SHP77 treated with DMSO at 0.1 percent for 48 hours (cell line): ENCODE data around the gene ASPG.

Experiments
- DNase-seq: peaks from one replicate; lab custom pipeline; 2025; lab: John Stamatoyannopoulos, UW

Gene ASPG

DNA sequence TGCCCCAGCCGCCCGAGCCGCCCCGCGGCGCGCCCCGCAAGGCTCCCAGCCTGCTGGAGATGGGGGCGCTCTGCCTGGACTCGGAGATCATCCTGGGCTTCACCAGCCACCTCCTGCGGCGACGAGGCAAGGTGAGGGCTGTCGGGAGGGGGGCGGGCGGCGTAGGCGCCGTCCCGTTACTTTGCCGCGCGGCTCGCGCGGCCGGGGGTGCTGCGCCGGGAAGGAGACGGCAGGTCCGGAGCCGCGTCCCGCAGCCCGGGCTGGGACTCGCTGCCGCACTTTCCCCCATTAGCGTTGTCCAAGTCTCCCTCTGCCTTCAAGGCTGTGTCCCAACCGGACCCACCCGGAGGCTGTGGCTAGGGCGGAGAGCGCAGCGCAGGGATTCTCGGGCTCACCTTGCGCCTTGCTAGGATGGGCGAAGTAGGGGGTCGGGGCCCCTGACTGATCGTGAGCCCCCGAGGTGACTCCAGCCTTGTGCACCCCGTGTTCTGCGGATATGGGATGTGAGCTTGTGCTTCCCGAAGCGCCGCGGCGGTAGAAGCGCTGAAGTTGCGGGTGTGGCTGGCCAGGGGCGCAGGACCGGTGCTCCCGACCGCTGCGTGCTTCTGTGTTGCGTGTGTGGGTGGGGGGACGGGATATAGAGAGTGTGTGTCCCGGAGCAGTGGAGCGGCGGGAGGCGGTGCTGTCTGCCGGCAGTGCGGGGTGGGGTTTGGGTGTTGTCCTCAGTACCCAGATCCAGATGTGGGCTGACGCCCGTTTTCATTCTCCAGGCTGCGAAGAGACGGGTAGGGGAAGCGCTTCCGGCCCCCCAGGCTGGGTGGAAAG is 51.2 kb downstream of the ASPG start:
- DNase-seq, result no peak

DNA sequence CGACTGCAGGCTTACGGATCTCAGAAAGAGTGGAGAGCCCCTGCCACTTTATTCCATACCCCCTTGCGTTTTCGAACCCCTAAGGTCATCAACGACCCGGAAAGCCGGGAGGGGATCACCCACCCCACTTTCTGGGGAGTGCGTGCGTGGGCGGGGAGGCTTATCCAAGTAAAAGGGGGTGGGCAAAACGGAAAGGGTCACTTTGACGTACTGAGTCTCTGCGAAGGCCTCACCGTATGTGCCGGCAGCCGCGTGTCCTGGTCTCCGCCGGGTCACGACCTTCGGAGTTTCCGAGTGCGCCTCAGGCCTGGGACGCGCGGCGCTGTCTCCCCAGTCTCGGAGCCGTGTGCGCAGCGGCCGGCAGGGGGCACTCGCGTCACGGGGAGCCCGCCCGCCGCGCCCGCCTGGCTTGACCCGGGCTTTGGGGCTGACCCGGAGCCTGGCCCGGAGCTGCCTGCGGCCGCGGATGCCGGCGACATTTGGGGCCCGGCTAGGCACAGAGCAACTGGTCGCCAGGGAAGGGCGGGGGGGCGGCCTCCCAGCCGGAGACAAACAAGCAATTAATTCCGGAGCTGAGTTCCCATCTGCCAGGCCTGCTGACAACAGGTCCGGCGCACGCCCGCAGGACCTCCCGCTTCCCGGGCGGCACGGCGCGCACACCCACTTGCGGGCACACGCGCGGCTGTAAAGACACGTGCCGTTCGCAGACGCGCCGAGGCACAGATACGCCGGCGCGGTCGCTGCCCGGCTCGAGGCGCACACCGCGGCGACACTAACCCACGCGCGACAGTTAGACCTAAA is 52.0 kb downstream of the ASPG start:
- peak; percentile 26 for DNase-seq

DNA sequence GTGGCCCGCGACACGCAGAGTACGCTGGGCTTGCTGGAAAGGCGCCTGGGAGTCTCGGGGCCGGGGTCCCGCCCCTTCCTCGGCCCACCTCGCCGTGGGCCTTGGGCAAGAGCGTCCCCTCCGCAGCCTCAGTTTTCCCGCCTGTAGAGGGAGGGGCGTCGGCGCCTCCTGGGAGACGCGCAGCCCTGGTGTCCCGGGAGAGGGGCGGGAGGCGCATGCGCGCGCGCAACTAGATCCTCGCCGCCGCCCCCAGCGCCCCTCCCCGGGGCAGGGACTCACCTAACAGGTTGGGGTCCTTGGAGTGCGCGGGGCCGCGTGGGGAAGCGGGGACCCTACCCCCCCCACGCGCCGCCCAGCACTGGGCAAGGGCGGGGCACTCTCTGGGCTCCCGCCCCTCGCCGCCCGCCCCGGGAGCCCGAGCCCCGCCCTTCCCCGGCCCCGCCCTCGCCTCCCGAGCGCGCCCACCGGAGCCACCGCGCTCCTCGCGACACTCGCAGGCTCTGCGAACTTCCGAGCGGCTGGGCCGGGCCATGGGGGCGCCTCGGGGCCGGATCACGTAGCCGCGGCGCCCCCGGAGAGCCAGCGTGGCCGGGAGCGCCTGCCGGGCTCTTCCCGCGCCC is 52.7 kb downstream of the ASPG start, which contains the start of gene KIF26A:
Gene KIF26A (plus strand): TSS at position 490 of the 620 bp plus-strand sequence. CDS start 136 bp downstream, outside the sequence.
- peak; percentile 7 for DNase-seq

DNA sequence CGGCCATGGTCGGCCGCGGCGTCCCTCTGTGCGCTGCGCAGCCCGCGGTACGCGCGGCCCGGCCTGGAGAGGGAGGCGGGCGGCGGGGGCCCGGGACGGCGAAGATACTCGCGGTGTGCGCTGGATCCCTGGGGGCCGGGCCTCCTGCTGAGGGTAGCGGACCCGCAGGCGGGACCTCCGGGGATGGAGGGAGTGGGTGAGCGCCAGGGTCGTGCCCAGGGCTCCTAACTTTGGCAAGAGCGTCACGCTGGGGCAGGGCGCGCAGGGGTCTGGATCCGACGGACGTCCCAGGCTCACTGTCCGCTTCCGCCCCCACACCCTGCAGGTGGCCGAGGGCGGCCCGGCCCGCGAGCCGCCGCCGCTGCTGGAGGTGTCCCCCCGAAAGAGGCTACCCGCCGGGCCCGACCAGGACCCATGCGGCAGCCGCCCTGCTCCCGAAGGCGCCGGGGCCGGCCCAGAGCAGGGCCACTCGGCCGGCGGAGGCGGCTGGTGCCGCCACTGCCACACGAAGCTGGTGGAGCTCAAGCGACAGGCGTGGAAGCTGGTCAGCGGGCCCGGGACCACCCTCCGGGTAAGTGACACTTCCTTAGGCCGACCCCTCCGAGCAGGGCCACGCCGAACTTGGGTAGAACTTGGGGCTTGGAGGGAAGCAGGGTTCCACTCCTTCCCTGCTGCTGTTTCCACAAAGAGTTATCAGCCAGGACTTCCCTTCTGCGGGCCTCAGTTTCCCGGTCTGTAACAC is 53.4 kb downstream of the ASPG start:
- DNase-seq, result no peak

DNA sequence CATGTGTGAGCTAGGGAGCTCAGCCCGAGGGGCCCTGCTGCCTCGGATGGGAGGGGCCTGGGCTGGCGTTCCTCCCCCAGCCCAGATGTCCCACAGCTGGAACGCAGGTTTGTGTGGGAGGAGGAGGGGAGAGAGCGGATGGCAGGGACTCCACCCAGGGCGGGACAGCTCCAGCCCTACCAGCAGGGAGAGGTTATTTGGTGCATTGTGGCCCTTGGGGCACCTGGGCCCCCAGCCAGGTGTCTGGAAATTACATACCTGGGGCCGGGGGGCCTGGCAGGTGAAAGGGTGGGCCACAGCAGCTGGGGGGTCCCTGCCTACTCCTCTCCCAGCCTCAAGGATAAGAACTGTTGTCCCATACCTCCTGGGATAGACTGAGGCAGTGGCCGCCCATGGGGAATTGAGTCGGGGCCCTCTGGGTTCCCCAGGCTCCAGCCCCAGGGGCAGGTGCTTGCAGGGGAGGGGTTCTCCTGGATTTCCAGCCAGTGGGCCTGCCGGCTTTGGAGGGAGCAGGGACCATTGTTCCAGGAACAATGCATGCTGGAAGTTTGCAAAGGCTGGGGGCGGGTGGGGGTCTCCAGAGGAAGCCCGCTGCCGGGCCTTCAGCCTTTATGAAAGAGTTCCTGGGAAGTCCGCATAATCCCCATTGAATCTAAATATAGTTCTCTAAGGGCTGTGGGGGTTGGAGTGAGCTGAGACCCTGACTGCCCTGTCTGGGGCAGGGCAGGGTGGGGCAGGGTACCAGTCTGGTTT is 54.1 kb downstream of the ASPG start:
- DNase-seq, result no peak

DNA sequence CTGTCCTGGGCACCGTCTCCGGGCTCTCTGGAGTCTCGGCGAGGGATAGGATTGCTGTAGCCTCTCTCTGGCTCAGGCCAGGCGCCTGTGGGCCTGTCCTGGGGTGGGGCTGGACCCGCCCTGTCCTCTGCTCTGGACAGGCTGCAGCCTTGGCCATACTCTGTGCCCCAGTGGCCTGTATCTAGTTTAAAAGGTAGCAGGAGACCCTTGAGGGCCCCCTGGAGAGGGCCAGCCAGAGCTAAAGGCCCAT is 54.6 kb downstream of the ASPG start:
- DNase-seq, result no peak

DNA sequence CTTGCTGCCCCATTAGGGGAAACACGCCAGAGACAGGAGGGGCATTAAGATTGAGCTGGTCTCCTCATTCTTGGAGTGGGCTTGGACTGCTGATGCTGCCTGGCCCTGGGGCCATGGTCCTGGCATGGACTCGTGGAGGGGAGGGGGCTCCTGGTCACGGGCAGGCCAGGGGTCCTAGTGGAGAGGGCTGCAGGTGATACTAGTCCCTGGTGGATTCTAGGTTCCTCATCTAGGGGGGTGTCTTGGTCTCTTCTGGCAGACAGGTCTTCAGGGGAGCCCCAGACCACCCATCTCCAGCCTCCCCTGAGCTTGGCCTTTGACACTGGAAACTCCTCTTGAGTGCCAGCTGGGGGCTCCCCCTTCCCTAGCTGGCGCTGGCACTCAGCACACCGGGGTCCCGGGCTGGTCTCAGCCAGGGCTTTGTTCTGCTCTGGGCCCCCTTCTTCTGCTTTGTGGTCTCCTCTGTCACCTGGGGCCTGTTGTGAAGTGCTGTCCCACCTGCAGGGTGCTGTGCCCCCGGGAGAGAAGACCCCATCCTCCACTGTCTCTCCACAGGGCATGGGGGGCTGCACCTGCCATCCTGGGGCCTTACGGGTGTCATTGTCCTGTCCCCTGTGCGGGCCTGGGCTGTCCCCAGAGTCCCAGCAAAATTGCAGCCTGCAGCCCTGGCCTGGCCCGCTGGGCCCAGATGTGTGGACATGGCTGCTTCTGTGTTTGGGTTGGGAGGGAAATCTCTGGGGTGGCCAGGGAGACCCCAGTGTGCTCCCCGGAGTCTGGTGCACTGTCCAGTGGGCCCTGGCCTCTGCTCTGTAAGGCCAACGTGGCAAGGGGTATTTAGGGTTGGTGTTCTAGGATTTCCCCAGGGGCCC is 55.2 kb downstream of the ASPG start:
- no peak for DNase-seq

DNA sequence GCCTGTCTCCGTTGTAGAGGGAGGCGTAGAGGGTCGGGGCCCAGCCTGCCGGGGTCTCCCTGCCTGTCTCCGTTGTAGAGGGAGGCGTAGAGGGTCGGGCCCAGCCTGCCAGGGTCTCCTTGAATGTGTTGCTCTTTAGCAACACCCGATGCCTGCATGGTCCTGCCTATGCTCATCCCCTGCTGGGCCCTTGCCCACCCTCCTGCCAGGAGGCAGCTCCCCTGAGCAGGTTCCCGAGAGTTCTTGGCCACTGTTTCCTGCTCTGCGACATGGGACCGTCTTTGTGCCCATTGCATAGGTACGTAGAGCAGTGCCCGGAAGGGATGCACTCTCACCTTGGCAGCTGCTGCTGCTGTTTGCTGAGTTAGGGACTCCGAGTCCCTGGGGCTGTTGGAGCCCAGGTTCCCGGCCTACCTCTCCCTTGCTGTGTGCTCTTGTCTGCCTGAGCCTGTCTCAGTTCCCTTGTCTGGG is 56.2 kb downstream of the ASPG start:
- no peak for DNase-seq

DNA sequence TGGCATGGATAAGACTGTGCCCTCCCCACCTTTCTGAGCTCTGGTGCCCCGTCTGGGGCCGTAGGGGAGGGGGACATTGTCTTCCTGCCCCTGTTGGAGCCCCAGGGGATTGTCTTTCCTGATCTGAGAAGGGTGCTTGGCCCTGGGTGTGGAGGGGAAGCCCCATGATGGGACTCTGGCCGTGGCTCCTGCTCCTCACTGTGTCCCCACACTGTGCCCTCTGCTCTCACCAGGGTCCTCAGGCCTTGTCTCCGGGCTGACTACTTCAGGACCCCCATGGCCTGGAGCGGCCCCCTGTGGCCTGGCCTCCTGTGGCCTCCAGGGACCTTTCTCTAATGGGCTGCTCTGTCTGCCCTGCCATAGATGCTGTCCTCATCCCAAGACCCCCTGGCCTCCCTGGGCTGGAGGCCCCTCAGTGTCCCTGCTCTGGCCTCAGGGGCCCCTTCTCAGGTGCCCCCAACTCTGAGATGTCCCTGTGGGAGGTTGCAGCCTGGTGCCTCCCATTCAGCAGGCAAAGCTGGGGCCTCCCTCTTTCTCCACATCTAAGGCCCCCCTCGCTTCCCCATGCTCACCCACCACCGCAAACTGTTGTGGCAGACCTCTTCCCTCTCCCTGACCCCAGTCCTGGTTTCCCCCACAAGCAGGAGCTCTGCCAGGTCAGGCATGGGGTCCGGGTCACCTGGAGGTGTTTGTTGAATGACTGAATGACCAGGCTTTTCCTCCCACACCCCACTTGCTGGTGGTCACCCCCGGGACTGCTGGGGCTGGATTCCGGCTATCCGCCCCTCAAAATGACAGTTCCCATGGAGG is 56.8 kb downstream of the ASPG start:
- no peak for DNase-seq

DNA sequence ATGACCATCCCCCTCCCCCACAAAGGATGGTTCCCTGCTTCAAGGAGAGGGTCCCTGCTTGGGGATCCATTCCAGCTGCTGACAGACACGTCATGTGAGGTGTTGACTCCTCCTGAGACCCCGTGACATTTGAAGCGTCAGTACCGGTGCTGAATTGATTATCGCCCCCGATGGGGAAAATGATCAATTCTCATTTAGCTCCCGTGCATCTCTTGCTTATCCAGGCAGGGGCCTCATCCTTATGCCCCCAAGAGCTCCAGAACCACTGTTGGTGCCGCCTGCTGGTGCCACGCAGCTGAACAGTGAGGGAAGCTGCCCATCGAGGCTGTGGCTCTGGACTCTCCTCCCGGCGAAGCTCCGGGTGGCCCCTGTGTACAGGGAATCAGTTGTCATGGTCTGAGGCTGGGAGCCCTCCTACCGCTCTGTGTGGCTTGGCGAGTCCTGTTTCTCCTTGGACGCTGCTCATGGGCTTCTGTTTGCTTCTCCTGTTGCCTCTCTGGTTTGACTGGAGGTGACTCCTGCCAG is 57.5 kb downstream of the ASPG start:
- DNase-seq, result no peak

DNA sequence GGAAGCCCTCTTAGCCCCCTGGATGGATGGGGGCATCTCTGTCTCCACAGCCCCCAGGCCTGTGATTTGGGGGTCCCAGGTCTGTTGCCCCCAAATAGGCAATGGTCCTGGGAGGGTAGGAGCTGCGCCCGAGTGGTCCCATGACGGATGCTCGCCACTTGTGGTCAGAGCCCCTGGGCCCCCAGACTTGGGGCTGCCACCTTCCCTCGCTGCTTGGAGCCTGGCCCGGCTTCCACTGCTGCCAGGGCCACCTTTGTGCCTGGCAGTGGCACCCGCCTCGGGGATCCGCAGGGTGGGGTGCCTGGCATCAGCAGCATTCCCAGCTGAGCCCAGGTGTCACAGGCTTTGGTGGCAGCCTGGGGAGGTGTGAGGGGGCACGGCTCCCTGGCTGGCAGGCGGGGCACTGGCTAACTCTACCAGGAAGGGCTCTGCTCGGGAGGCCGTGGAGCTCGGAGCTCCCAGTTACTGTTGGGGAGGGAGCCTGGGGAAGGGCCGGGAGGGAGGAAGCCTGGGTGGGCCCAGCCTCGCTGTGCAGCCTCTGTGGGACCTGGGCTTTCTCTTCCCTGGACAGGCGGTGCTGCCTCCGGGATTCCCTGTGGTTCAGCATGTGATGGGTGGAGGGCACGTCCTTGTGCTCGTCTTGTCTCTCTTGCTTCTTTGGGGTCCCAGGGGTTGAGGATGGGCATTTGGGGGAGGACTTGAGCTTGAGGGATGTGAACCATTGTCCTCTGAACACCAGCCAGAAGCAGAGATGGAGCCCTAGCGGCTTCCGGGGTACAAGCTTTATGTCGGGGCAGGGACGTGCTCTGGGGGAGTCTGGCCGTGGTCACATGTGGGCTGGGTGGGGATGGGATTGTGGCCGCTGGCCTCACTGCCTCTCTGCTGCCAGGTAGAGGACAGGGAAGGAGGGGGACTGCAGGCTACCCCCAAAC is 58.3 kb downstream of the ASPG start:
- DNase-seq, result no peak

DNA sequence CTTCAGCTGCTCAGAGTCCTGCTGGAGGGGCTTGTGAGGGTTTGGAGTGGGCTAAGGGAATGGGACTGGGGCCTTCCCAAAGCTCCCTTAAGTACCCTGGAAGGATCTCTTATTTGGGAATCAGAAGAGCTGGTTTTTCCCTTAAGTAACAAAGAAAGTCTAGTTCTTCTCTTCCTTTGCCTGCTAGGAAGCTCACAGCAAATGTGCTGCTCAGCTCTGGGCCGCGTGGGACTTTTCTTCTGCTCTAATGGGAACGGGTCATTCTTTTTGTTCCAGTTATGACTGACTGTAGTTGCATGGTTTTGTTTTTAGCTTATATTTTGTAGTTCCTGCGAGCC is 58.9 kb downstream of the ASPG start:
- no peak for DNase-seq

DNA sequence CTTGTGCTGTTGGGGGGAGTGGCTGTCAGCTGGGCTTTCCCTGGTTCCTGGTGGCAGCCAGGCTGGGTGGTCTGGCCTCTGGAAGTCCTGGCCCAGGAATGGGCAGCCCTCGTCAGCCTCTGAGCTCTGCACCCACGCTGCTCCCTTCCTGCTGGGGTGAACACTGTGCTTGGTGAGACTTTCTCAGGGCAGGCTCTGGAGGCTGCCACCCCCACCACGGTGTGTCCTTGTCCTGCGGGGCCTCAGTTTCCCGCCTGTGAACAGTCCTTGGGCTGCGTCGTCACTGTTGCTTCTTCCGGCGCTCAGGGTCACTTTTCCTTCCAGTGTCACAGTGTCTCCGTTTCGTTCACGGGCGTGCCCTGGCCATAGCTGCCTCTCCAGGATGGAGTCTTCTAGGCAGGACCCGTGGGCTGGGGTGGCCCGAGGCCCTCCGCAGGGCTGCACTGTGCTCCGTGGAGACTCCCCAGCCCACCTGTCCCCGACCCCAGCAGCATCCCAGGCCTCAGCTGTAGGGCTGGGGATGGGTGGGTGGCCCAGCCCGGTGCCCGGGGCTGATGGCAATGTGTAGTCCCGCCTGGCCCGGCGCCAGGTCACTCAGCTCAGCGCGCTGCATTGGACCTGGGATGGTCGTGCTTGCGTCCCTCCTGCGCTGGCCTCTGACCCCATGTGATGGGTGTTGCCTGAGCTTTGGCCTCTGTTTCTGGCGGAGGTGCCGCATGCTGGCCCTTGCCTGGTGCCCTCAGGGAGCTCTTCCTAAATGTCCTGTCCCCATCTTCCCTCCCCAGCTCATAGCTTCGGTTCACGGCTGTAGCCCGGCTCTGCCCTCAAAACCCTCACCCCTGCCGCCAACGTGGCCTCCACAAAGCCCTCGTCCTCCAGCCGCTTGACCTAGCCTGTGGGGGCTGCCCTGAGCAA is 59.7 kb downstream of the ASPG start:
- DNase-seq, result no peak

DNA sequence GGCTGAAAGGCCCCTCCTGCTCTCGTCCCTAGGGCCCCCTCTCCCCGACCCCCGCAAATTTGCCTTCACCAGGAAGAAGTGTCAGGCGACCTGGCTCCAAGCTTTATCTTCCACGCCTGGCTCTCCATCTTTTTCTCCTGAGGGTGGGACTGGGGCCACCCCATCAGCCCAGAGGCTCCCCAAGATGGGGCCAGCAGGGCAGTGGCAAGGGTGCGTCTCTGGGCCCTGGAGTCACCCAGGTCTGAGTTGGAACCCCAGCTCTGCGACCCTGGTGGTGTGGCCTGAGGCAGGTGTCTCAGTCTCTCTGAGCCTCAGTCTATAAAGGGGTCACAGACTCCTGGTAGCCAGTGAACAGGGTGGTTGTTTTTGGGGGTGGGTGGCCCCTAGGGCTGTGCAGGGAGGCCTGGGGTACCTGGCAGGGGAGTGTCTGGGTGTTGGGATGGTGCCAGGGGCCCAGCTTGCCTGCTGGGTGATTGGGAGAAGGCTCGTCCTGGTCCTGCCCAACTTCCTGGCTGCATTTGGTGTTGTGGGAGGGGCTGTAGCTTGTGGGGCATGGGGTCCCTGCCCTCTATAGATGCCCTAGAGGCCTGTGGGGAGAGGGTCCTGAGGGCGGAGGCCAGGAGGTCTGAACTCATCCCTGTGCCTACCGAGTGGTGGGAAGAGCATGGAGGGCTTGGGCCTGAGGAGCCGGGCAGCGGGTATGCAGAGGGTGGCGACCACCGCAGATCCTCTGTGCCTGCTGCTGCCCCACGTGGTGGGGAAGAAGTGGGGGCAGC is 60.5 kb downstream of the ASPG start:
- DNase-seq, result no peak

DNA sequence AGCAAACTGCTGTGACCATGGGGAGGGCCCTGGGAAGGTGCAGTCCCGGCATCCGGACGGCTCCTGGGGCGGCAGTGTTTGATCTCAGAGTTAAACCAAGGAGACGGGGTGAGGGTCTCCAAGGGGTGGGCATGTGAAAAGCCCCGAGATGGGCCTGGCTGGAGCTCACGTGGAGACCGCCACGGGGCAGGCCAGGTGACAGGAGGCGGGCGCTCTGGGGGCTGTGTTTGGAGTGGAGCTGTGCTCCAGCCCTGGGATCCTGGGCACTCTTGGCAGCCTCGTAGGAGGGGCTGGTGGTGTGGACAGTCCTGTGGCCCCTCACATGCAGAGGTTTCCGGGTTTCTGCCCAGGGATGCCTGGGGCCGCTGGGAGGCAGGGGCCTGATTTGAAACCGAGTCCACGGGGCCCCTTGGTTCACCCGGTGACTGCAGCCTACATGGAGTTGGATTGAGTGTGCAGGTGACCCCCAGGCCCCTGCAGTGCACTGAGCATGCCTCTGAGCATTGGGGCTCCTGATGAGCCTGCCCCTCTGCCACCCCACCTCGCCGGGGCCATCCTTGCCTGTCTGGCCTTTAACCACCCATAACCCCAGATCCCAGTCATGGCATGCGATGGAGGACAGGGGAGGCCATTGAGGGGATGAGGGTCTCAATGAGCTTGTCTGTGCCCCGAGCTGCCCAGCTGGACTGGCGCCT is 61.3 kb downstream of the ASPG start:
- no peak for DNase-seq
